NCI-H510A (cell line): ENCODE measurements around the gene PLD1.
"Not testable (repeated sequence)": the region's sequence is repeated elsewhere in the genome, so short reads cannot be mapped to it uniquely, and the experiment has no call there.

Experiments used
- DNase-seq: peaks from one replicate; lab custom pipeline; 2025; lab: John Stamatoyannopoulos, UW

The PLD1 gene, protein sequence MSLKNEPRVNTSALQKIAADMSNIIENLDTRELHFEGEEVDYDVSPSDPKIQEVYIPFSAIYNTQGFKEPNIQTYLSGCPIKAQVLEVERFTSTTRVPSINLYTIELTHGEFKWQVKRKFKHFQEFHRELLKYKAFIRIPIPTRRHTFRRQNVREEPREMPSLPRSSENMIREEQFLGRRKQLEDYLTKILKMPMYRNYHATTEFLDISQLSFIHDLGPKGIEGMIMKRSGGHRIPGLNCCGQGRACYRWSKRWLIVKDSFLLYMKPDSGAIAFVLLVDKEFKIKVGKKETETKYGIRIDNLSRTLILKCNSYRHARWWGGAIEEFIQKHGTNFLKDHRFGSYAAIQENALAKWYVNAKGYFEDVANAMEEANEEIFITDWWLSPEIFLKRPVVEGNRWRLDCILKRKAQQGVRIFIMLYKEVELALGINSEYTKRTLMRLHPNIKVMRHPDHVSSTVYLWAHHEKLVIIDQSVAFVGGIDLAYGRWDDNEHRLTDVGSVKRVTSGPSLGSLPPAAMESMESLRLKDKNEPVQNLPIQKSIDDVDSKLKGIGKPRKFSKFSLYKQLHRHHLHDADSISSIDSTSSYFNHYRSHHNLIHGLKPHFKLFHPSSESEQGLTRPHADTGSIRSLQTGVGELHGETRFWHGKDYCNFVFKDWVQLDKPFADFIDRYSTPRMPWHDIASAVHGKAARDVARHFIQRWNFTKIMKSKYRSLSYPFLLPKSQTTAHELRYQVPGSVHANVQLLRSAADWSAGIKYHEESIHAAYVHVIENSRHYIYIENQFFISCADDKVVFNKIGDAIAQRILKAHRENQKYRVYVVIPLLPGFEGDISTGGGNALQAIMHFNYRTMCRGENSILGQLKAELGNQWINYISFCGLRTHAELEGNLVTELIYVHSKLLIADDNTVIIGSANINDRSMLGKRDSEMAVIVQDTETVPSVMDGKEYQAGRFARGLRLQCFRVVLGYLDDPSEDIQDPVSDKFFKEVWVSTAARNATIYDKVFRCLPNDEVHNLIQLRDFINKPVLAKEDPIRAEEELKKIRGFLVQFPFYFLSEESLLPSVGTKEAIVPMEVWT

DNA sequence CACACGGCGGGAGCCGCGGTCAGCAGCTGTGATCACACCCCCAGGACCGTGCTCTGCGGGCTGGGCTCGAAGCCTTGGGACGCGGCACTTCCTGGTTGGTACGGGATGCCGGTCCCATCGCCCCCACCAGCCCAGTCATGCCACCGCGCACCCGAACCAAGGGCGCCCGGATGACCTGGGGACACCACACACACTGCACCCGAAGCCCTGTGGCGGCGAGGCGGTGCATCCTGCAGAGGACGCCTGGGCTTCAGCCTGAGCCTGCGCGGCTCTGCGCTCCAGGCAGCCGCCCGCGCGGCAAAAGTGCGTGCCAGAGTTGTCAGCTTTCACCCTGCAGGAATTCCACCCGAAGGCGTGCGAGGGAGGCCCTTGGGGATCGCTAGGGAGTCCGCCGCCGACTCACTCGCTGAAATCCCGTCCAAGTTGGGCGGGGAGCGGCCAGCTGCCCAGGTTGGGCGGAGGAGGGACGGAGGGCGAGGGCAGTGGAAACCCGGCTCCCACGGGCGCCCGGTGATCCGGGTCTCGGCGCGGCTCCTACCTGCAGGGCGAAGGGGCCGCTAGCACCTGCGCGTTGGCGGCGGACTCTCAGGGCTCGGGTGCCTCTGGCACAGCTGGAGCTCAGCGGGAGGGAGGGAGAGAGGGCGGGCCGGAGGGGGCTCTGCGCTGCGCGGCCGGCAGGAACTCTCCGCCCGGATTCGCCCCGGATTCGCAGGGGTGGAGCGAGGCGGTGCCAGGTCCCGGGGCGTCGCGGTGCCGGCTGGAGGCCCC lies at the start of gene PLD1:
TSS of gene PLD1 (minus strand) at position 623 of the 768 bp plus-strand sequence. CDS start 72,432 bp downstream, outside the sequence.
- peak; percentile 73 for DNase-seq

DNA sequence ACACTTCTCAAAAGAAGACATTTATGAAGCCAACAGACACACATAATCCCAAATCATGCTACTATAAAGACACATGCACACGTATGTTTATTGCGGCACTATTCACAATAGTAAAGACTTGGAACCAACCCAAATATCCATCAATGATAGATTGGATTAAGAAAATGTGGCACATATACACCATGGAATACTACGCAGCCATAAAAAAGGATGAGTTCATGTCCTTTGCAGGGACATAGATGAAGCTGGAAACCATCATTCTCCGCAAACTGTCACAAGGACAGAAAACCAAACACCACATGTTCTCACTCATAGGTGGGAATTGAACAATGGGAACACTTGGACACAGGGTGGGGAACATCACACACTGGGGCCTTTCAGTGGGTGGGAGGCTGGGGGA lies 48.5 kb upstream of the PLD1 start:
- DNase-seq, result not testable (repeated sequence)

DNA sequence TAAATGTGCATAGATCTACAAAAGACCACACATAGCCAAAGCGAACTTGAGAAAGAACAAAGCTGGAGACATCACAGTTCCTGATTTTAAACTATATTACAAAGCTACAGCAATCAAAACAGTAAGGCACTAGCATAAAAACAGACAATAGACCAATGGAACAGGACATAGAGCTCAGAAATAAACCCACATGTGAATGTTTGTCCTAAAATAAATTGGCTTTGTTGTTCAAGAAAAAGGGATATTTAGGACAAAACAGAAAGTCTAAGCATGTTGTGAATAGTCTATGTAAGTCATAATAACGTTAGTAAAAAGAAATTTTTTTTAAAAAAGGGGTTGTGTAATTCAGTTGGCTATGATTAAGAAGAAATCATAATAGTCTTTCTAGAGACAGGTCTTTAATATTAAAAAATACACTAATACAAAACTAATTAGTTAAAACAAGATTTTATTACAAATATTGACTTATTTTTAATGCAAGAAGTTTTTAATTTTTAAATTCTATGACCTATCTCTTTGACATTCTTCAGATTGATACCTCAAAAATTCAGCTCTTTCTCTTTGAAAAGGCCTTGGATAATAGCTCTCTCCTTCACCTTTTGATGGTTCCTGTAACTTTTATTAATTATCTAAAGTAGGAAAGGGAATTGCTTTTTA lies 44.5 kb upstream of the PLD1 start:
- DNase-seq, result no peak

DNA sequence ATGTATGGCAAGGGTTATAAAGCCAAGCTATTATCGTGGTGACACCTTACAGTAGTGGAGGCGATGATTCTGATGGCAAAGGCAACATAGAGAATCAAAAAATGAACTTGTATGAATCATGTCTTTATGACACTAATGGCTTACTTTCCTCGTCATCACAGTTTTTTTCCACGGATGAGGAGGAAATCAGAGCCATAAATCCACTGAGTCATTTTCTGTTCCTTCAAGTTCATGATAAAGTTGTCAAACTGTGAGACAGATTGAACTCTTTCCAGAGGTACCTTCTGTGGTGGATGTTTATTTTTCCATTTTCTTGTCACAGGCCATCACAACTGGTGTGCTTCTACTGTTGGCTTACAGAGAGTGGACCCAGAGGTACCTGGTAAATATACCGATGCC lies 41.4 kb upstream of the PLD1 start:
- no peak for DNase-seq

DNA sequence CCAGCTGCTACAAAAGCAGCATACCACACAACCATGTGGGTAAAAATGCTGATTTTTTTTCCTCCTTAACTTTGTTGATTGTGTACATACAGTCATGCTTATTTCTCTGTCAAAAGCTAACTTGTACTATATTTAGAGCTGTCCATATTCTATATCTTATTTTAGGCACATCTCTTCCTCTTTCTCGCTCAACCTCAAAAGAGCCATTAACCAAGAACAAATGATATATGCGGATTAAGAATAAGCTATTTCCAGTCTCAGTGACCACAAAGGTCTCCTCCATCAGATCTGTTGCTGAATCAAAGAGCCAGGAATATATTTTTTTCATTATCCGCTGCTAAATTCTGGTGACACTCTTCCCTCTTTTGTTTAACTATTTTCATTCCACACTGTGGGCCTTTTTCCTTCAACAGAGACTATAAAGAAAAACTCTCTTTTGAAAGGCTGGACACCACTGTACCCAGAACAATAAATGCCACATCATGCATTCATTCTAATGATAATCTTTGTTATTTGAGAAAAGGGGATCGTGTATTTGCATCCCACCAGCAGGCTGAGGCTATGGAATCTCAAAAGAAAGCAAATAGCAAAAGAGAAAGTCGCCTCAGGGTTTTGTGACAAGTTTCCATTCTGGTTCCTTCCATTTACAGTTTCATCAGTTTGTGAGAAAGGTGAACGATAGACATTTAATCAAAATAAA lies 40.8 kb upstream of the PLD1 start:
- DNase-seq, result no peak

DNA sequence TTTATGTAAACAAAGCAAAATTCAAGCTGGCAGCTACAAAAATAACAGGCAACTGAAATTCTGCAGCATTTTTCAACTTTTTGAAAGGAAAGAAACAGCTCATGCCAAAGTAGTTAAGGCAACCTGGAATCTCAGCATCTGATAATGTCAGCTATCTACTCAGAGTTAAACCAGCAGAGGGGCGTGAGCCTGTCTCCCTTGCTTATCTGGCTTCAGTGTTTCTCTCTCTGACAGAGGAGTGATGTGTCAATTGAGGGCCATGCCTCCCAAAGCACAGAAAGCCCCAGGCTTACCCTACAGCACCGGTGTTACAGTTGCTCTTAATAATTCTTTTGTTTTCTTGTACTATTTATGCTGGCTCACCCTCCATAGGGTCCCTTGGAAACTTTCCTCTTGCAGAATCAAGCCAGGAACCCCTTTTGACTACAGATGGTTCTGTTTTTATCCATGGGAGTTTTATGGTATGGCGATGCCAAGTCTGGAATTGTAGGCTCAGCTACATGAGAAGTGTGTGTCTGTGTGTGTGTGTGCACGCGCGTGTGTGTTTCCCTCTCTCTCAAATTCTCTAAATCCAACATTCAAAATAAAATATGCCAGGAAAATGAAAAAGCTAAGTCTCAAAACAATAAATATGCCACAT lies 40.2 kb upstream of the PLD1 start:
- no peak for DNase-seq

DNA sequence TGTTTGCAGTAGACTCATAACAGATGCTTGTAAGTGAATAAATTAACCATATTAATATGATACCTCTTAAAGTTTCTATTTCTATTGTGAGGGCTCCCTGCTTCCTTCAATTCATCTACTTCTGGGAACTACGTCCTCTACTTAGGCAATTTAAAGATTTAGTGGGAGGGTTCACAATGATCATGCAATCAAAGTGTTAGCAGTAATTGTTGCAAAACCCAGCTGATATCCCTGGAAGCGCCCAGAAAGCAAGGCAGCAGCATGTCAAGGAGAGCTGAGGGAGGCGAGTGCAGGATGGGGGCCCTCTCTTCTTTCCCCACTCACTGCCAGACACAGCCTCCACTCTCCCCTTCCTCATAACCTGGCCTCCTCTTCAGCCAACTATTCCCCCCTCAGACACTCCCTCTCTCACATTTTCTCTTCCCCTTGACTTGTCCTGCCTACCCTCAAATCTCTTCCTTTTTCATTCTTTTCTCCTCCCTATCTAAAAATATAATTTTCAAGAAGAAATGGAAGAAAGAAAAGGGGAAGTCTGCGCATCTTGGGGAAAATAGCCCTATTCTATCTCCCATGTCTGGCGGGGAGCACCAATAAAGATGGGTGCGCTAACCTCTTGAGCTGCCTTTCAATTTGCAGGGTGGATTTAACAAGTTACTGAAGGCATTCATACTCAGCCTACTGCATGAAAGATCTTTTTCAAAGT lies 39.5 kb upstream of the PLD1 start:
- no peak for DNase-seq

DNA sequence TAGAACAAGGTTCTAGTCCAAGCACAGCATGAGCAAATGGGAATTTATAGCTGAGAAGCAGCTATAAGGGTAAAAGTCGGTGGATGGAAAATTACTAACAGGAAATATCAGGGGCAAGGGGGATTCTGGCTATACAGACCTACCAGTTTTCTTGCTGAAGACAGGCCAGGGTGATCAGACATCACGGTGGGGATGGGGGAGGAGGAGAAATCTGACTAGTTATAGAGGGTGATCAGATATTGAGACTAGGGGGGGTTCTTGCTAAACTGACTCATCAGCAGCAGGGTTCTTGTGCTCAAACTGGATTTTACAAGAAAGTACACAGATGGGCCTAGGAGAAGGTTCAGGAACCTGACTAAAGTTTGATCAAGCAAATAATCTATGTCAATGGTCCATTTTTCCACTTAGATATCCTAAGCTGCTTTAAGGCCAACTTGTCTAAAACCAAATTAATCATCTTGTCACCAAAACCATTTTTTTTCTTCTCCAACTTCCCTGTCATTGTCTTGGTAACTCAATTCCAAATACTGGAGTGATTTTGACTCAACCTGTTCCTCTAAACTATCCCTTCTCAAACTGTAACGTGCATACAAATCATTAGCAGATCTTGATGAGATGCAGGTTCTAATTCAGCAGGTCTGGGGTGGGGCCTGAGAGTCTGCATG lies 37.4 kb upstream of the PLD1 start:
- DNase-seq, result no peak

DNA sequence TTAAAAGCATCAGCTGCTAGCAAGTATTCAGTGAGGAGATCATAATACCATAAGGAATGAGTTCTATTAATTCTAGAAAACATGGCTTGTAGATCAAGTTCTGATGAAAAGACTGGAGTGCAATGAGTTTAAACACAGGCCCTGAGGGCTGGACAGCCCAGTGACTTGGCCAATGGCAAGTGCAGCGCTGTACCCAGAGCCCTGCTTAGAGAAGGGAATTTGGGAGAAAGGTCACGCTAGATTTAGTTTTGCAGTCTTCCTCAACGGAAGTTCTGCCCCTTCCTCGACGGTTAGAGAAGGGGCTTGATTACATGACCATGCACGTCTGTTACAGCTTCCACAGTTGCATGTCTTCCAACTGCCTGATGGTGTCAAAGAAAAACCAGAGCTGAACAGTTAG lies 36.9 kb upstream of the PLD1 start:
- no peak for DNase-seq

DNA sequence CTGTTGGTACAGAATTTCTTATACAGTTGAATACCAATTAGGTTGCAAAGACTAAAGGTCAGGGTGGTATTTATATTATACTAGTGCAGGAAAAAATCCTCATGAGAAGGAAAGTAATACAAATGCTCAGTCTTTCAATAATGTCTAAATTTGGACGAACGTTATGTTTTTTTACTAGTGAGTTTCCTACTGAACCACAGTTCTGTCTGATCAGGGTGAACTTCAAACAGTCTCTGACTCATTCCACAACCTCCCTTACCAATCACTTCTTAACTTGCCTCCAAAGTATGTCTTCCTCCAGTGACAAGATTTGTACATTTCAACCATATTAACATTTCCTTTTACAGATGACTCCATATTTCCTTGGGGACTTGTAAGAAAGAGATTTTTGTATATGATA lies 36.3 kb upstream of the PLD1 start:
- DNase-seq, result no peak

DNA sequence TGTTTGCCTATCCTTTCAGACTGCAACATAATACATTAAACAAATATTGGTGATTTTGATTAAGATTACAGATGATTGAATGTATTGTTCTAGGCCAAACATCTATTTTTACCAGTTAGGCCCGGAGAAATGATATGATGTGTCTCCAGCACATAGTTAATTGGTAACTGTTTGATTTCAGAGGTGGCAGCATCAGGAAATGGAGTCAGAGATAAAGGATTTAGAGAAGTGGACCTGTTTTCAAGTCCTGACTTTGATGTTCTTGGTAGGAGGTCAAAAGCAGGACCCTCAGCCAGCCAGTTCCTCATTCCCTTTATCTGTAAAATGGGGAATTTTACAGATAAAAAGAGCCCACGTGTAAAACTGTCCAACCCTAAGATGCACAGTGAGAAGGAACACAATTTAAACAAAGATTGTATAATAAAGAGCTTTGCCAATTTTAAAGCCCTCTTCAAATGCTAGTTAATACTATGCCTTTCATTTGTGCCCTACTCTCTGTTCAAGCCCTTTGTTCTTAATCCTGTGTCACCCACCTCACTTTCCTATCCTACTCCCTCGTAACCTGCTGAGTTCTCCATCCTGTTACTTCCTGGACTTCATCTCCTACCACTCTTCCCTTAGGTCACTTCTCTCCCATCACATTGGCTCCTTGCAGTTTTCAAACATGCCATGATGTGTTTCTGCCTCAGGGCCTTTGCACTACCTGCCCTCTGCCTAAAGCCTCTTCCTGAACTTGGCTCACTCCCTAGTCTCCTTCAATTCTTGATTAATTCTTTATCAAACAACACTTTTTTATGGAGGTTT lies 35.4 kb upstream of the PLD1 start:
- DNase-seq, result no peak

DNA sequence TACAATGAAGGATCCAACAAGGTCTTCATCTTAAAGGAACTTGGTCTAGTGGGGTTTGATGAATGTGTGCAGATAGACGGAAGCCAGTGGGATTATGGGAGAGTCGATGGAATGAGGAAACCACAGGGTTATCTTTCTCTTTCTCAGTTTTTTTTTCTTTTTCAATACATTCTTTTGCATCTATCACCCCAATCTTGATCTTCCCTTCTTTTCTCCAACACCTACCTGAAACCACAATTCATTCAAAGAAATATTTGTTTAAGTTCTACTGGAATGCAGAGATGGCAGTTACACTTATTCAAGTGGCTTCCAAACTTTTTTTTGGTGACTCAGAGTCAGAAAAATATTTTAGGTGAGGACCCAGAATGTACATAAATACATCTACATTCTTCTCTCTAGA lies 34.6 kb upstream of the PLD1 start:
- DNase-seq, result no peak

DNA sequence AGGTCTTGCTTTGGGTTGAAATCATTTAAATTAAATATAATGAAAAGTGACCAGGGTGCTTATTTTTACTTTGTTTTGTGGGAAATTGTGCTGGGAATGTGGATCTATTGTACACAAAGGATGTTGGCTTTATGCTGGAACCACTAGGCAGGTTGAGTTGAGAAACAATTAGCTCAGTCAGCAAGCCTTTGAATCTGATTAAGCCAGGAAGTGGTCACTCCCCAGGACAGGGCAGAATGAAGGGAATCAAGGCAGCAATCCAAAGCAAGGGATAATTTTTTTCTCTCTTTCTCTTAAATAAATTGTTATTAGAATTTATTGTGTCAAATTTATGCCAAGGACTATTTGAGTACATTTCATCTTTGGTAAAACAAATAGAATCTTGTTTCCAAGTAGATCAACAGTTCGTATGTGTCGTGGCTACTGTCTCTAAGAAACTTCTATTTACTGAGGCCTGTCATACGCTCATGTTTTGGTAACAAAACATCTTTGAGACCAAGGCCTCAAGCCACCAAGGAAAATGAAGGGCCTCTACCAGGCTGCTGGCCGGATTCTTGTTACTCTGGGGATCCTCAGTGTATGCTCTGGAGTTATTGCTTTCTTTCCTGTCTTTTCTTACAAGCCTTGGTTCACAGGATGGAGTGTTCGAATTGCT lies 32.7 kb upstream of the PLD1 start, which contains the start of gene TMEM212:
TSS of gene TMEM212 (plus strand) at position 486 of the 655 bp plus-strand sequence. CDS start at position 521, 35 bp downstream.
- DNase-seq, result no peak

DNA sequence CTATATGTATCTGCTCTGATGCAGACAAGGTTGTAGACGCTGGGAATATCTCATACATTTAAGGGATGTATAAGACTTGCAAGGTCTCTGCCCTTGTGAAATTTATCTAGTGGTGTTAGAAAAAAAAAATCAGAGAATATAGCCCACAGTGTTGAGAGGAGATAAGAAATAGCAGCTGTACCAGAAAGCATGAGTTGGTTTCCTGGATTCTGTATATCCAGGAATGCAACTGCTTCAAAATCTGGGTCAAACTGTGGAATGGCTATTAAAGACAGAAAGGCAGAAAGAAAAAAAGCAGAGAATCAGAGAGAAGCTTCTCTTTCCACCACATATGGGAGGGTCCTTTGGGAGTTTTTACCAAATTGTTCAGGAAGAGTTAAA lies 31.3 kb upstream of the PLD1 start:
- DNase-seq, result no peak

DNA sequence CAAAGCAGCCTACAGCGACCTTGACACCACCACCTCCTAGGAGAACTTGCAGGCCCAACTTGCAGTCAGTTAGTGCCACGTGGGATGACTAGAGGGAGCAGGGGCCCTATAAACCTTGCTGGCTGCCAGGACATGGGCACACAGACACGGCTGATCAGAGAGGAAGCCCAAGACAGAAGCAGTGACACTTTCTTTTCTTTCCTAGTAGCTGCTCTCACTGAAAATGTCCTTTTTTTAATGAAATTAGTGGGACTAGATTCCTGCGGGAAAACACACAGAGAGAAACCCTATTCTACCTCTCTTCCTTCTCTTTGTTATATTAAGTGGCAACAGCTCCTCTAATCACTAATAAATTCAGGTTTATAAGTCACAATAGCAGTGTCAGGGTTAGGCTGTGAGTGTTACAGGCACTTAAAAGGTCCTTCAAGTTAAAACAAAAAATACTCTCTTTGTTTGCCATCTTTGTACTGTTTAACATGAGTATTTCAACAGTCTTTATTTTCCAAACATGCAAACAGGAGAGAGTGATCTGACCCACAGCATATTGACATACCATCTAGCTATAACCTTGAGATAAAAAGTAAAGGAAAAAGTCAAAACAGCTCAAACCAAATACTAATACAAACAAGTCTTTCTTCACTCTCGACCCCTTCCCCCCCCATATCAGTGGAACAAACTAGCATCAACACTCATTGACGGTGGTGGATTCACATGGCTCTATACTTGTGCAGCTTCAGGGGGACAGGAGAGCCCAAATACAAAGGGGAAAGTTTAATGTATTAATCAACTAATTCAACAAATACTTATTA lies 30.7 kb upstream of the PLD1 start:
- DNase-seq, result no peak

DNA sequence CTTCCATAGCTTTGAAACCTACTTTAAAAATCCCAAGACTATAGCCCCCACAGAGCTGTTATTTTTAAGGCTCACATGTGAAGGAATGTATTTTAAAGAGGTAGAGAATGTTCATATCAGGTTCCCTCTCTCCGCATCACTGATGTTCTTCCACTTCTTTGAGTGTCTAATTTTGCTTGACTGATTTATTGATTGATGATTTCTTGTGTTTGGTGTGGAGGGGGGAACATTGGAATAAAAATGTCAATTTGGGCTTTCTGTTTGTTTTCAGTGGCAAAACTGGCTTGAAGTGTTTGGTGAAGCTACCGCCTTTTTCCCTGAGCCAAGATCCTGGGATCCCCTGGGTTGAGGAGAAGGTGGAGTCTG lies 30.1 kb upstream of the PLD1 start:
- DNase-seq, result no peak

DNA sequence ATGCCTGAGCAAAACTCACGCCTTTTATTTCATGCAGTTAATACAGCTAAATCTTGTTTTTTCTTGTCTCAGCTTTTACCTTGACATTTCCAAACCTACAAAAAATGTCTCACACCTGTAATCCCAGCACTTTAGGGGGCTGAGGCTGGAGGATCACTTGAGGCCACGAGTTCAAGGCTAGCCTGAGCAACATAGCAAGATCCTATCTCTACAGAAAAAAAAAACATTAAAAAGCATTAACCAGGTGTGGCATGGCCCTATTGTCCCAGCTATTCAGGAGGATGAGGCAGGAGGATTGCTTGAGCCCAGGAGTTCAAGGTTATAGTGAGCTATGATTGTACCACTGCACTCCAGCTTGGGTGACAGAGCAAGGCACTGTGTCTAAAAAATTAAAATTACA lies 29.0 kb upstream of the PLD1 start:
- DNase-seq, result no peak
